Skeletal muscle cell (primary cell): ENCODE measurements around the gene ADGRE2.

Experiments used
- DNase-seq: peaks from one replicate; pipeline ENCODE4 v3.0.0-alpha.2; 2010; ENCODE audit warnings: low read depth
- H3K4me3 ChIP-seq: 2 replicates; pipeline ENCODE4 v1.5.1; 2011; ENCODE audit warnings: low read depth, mild to moderate bottlenecking, control low read depth, low read length, moderate library complexity

Gene ADGRE2

DNA sequence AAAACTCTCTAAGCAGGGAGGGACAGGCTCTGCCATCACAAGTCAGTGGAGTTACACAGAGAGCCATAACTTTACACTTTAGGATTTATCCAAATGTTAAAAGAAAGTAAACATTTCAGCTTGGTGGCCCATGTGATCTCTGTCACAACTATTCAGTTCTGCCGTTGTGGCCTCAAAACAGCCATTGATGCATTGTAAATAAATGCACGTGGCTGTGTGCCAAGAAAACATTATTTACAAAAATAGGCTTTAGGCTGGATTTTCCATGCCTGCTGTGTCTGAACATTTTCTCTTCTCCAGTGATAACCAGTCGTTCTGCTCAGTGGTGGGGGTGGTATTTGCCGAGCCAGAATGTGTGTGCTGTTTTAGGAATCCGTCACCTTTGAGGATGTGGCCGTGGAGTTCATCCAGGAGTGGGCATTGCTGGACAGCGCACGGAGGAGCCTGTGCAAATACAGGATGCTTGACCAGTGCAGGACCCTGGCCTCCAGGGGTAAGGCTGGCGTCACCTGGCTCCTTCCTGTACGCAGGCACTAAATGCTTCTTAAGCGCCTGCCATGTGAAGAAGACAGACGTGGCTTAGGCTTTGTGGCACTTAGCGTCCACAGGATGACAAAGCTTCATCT is 83.6 kb downstream of the ADGRE2 start:
- no peak for DNase-seq

GRCh38 chr19:14689598-14690503 is 88.5 kb downstream of the ADGRE2 start, which contains the start of gene ZNF333:
TSS of gene ZNF333 (plus strand) at chr19:14690048. CDS start at chr19:14693492, 3,444 bp downstream.
- H3K4me3 ChIP-seq, result peak within 1 kb of the TSS; percentile 97
- peak; percentile 70 for DNase-seq

More for the DNA sequence above, 83.6 kb downstream of the ADGRE2 start:
- H3K4me3 ChIP-seq, result no peak overlapping the region

DNA sequence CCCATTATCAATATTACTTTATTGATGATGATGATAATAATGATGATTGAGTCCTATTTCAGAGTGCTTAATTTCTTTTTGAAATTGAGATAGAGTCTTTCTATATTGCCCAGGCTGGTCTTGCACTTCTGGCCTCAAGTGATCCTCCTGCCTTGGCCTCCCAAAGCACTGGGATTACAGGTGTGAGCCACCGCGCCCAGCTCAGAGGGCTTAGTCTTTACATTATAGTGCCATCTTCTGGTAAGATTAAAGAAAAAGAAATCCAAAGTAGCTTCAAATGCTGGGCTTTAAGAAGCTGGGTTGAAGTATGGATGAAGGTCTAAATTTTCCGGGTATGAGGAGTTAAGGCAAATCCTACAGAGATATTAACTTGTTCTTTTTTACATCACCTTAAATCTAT is 91.9 kb downstream of the ADGRE2 start:
- no peak overlapping the region for H3K4me3 ChIP-seq
- DNase-seq, result no peak

- DNase-seq, result no peak
- no peak overlapping the region for H3K4me3 ChIP-seq
Observed at GRCh38 chr19:14683439-14683838, 94.9 kb downstream of the ADGRE2 start.
